Measurements from ENCODE around the gene CHERP.

Gene CHERP

GRCh38 chr19:16582486-16583261 lies 40.4 kb upstream of the CHERP start:
- no peak for DNase-seq
- H3K27me3 Mint-ChIP-seq, result no peaks in the 10 kb centered on the region
- H3K9me3 Mint-ChIP-seq, result no peaks in the 10 kb centered on the region
- H3K4me3 Mint-ChIP-seq, result peak overlapping the region; percentile 29 to 78
- H3K27ac Mint-ChIP-seq, result peak overlapping the region; percentile 93 to 95
- peaks cover 48 to 66% of the 10 kb centered on the region in 2 donors for H3K4me1 Mint-ChIP-seq (ENCODE audit: low read depth in 2 of 2)
- H3K36me3 Mint-ChIP-seq (ENCODE audit: insufficient read depth), result peaks cover 74% of the 10 kb centered on the region
- no peak for ATAC-seq (replicated peaks)

- peak overlapping the region; percentile 25 to 45 for H3K4me3 Mint-ChIP-seq
- no peaks in the 10 kb centered on the region for H3K9me3 Mint-ChIP-seq
- H3K4me1 Mint-ChIP-seq (ENCODE audit: low read depth in 2 of 2), result peaks cover 41 to 59% of the 10 kb centered on the region in 2 donors
- peaks cover 74% of the 10 kb centered on the region for H3K36me3 Mint-ChIP-seq (ENCODE audit: insufficient read depth)
- H3K27ac Mint-ChIP-seq, result peak overlapping the region; percentile 79 to 93
- no peaks in the 10 kb centered on the region for H3K27me3 Mint-ChIP-seq
- ATAC-seq (replicated peaks) (no peak), DNase-seq (no peak)
Observed at GRCh38 chr19:16581971-16582343, 39.7 kb upstream of the CHERP start.

GRCh38 chr19:16581145-16581970 lies 39.1 kb upstream of the CHERP start:
- H3K27me3 Mint-ChIP-seq, result no peaks in the 10 kb centered on the region
- H3K9me3 Mint-ChIP-seq, result no peaks in the 10 kb centered on the region
- peaks cover 75% of the 10 kb centered on the region for H3K36me3 Mint-ChIP-seq (ENCODE audit: insufficient read depth)
- peak overlapping the region; percentile 25 to 45 for H3K4me3 Mint-ChIP-seq
- H3K27ac Mint-ChIP-seq, result peak overlapping the region; percentile 79 to 93
- no peak for ATAC-seq (replicated peaks)
- no peak for DNase-seq
- H3K4me1 Mint-ChIP-seq (ENCODE audit: low read depth in 2 of 2), result peaks cover 41 to 55% of the 10 kb centered on the region in 2 donors

GRCh38 chr19:16579381-16579780 lies 37.1 kb upstream of the CHERP start:
- Mint-ChIP-seq H3K9me3 (no peaks in the 10 kb centered on the region), H3K4me1 (ENCODE audit: low read depth in 2 of 2) (peaks cover 32 to 44% of the 10 kb centered on the region in 2 donors), H3K4me3 (no peak overlapping the region), H3K36me3 (ENCODE audit: insufficient read depth) (peaks cover 78% of the 10 kb centered on the region), H3K27ac (peak overlapping the region in 1 of 2 donors; percentile 65), H3K27me3 (no peaks in the 10 kb centered on the region)
- DNase-seq (no peak), ATAC-seq (replicated peaks) (no peak)

GRCh38 chr19:16577531-16577985 lies 35.3 kb upstream of the CHERP start:
- H3K27me3 Mint-ChIP-seq, result no peaks in the 10 kb centered on the region
- H3K4me3 Mint-ChIP-seq, result no peak overlapping the region
- H3K36me3 Mint-ChIP-seq (ENCODE audit: insufficient read depth), result peaks cover 78% of the 10 kb centered on the region
- ATAC-seq (replicated peaks) (no peak), DNase-seq (no peak)
- H3K4me1 Mint-ChIP-seq (ENCODE audit: low read depth in 2 of 2), result peaks cover 38 to 45% of the 10 kb centered on the region in 2 donors
- H3K27ac Mint-ChIP-seq, result peak overlapping the region in 1 of 2 donors; percentile 77
- H3K9me3 Mint-ChIP-seq, result no peaks in the 10 kb centered on the region

GRCh38 chr19:16576690-16577530 lies 34.7 kb upstream of the CHERP start:
- H3K36me3 Mint-ChIP-seq (ENCODE audit: insufficient read depth), result peaks cover 79% of the 10 kb centered on the region
- H3K4me3 Mint-ChIP-seq, result no peak overlapping the region
- peaks cover 41 to 45% of the 10 kb centered on the region in 2 donors for H3K4me1 Mint-ChIP-seq (ENCODE audit: low read depth in 2 of 2)
- peak overlapping the region; percentile 51 to 77 for H3K27ac Mint-ChIP-seq
- ATAC-seq (replicated peaks) (no peak), DNase-seq (no peak)
- H3K27me3 Mint-ChIP-seq, result no peaks in the 10 kb centered on the region
- no peaks in the 10 kb centered on the region for H3K9me3 Mint-ChIP-seq

GRCh38 chr19:16575861-16576689 lies 33.8 kb upstream of the CHERP start:
- peaks cover 46 to 47% of the 10 kb centered on the region in 2 donors for H3K4me1 Mint-ChIP-seq (ENCODE audit: low read depth in 2 of 2)
- H3K36me3 Mint-ChIP-seq (ENCODE audit: insufficient read depth), result peaks cover 79% of the 10 kb centered on the region
- peak overlapping the region in 1 of 2 donors; percentile 66 for H3K27ac Mint-ChIP-seq
- DNase-seq (no peak), ATAC-seq (replicated peaks) (no peak)
- no peak overlapping the region for H3K4me3 Mint-ChIP-seq
- H3K9me3 Mint-ChIP-seq, result no peaks in the 10 kb centered on the region
- H3K27me3 Mint-ChIP-seq, result no peaks in the 10 kb centered on the region

- peaks cover 45 to 46% of the 10 kb centered on the region in 2 donors for H3K4me1 Mint-ChIP-seq (ENCODE audit: low read depth in 2 of 2)
- peak overlapping the region; percentile 66 to 75 for H3K27ac Mint-ChIP-seq
- H3K27me3 Mint-ChIP-seq, result no peaks in the 10 kb centered on the region
- ATAC-seq (replicated peaks) (no peak), DNase-seq (no peak)
- H3K36me3 Mint-ChIP-seq (ENCODE audit: insufficient read depth), result peaks cover 79% of the 10 kb centered on the region
- H3K9me3 Mint-ChIP-seq, result no peaks in the 10 kb centered on the region
- peak overlapping the region in 1 of 2 donors; percentile 8 for H3K4me3 Mint-ChIP-seq
Observed at GRCh38 chr19:16575282-16575681, 33.0 kb upstream of the CHERP start.

- Mint-ChIP-seq H3K27me3 (no peaks in the 10 kb centered on the region), H3K9me3 (no peaks in the 10 kb centered on the region), H3K36me3 (ENCODE audit: insufficient read depth) (peaks cover 78% of the 10 kb centered on the region), H3K4me3 (peak overlapping the region; percentile 94 to 99), H3K4me1 (ENCODE audit: low read depth in 2 of 2) (peaks cover 44 to 47% of the 10 kb centered on the region in 2 donors), H3K27ac (peak overlapping the region; percentile 64 to 99)
- ATAC-seq (replicated peaks) (no peak), DNase-seq (no peak)
Observed at GRCh38 chr19:16573925-16574324, 31.7 kb upstream of the CHERP start.

- DNase-seq (no peak), ATAC-seq (replicated peaks) (no peak)
- no peaks in the 10 kb centered on the region for H3K9me3 Mint-ChIP-seq
- peak overlapping the region; percentile 94 to 99 for H3K4me3 Mint-ChIP-seq
- H3K27me3 Mint-ChIP-seq, result no peaks in the 10 kb centered on the region
- peaks cover 40 to 43% of the 10 kb centered on the region in 2 donors for H3K4me1 Mint-ChIP-seq (ENCODE audit: low read depth in 2 of 2)
- peaks cover 76% of the 10 kb centered on the region for H3K36me3 Mint-ChIP-seq (ENCODE audit: insufficient read depth)
- peak overlapping the region; percentile 99 to 100 for H3K27ac Mint-ChIP-seq
Observed at GRCh38 chr19:16573296-16573695, 31.1 kb upstream of the CHERP start.

GRCh38 chr19:16572332-16573211 lies 30.3 kb upstream of the CHERP start, which contains the start of gene SLC35E1:
SLC35E1 (minus strand) TSS chr19:16572415; CDS start chr19:16572364, 51 bp downstream.
- Mint-ChIP-seq H3K9me3 (no peaks in the 10 kb centered on the region), H3K27me3 (no peaks in the 10 kb centered on the region), H3K36me3 (ENCODE audit: insufficient read depth) (peaks cover 69% of the 10 kb centered on the region), H3K27ac (peak within 1 kb of the TSS; percentile 99 to 100), H3K4me1 (ENCODE audit: low read depth in 2 of 2) (peaks cover 40 to 42% of the 10 kb centered on the region in 2 donors), H3K4me3 (peak within 1 kb of the TSS; percentile 94 to 99)
- ATAC-seq (replicated peaks) (peak; percentile 90), DNase-seq (peak; percentile 84 to 87 (median 86))
